C4-2B (cell line): ENCODE data around the gene PVALEF.

Experiments
- ZFX ChIP-seq: fragments of 450-650 bp; IDR thresholded peaks from 2 replicates; pipeline ENCODE4 v1.6.1; 2017
- TF ChIP-seq, protein P1 (sequence below): fragments of 450-650 bp; conservative IDR thresholded peaks from 2 replicates; pipeline ENCODE4 v1.5.1; 2017; ENCODE audit warnings: mild to moderate bottlenecking

DNA sequence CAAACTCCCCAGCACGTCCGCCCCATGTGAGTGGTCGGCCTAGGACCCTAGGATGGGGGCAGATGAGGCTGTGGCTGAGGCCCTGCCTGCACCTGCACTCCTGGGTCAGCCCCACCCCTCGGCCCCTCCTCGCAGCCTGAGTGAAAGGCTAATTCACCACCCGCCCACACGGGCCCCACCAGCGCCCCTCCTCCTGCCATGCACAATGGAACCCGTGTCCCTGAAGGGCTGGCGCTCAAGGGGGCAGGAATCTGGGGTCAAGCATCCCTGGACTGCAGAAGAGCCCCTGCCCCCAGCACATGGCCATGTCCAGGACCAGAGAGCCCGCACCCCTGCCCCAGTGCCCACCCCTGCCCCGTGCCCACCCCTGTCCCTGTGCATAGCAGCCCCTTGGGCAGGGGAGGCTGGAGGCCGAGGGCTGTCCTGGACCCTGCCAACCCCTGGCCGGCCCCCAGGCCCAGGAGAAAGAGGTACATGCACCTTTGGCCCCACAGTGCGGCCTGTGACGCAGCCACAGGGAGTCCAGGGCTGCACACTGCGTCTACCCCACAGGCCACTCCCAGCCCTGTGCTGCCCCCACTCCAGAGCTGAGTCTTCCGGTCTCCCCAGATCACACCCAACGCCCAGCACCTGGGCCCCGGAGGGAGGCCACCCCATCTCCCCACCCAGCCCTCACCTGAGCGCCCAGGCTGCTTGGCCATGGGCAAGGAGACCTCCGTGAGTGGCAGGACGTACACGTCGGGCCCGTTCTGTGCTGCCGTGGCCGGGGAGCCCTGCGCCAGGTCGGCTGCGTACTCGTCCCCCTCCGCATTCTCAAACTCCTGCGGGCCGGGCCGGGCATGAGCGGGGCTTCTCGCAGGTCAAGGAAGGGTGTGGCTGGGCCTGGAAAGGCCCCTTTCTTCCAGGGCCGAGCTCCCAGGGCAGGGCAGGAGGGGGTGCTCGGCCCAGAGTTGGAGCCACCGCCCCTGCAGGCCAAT lies 34.6 kb upstream of the PVALEF start:
- TF ChIP-seq, protein P1, sequence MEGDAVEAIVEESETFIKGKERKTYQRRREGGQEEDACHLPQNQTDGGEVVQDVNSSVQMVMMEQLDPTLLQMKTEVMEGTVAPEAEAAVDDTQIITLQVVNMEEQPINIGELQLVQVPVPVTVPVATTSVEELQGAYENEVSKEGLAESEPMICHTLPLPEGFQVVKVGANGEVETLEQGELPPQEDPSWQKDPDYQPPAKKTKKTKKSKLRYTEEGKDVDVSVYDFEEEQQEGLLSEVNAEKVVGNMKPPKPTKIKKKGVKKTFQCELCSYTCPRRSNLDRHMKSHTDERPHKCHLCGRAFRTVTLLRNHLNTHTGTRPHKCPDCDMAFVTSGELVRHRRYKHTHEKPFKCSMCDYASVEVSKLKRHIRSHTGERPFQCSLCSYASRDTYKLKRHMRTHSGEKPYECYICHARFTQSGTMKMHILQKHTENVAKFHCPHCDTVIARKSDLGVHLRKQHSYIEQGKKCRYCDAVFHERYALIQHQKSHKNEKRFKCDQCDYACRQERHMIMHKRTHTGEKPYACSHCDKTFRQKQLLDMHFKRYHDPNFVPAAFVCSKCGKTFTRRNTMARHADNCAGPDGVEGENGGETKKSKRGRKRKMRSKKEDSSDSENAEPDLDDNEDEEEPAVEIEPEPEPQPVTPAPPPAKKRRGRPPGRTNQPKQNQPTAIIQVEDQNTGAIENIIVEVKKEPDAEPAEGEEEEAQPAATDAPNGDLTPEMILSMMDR, result no peak
- TF ChIP-seq ZFX, result no peak
